ENCODE data around the gene MNAT1.
"Not testable (repeated sequence)": the region's sequence is repeated elsewhere in the genome, so short reads cannot be mapped to it uniquely, and the experiment has no call there.

The MNAT1 gene

GRCh38 chr14:60890636-60891035 lies 156.1 kb downstream of the MNAT1 start:
- DNase-seq: not testable (repeated sequence)

DNA sequence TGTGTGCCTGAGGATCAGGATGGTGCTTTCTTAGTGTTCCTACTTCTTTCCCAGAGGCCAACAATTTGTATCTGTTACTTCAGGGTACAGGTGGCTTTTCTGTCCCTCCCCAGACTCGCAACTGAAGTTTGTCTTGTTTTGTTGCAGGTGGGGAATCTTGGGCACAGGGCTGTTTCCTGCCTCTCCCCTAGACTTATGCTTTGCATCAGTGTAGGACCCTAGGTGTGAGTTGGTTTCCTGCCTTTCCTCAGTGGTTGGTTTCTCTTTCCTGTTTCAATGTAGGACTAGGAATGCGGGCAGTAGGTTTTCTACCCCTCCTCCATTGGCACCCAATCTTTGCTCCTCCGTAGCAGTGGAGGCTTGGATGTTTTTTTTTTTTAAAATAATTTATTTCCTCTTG lies 159.3 kb downstream of the MNAT1 start:
- DNase-seq: no peak

- DNase-seq: no peak
These were observed 169.8 kb downstream of the MNAT1 start for GRCh38 chr14:60904381-60904780.

DNA sequence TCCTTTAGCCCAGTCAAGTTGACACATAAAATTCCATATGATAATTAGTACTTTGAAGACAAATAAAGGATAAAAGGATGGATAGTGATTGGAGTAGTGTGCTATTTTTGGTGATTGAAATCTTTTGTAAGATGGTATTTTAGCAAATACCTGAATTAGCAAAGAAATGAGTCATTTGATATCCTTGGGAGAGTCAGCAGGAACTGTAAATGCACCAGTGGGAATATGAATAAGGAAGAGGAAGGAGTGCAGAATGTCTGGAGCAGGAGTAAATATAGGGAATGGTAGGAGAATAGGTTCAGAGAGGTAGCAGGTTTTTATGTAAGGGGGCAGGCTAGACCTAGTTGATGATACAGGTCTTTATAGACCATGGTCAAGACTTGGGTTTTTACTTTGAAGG lies 171.4 kb downstream of the MNAT1 start:
- no peak for DNase-seq

DNA sequence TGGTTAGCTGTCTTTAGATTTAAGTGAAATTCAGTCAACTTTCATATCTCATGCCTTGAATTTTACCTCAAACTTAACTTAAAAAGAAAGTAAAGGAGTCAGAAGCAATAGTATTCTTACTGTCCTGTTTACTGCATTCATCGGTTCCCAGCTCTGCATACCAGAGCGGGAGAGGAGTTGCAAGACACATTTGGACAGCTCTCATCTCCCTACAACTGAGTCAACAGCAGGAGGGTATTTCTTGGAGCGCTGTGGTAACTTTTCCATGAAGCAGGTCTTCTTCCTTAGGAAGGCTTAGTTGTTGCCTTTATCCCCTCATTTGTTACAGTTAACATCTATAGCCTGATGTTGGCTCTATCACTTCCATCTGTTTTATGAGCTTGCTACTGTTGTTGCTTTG lies 181.2 kb downstream of the MNAT1 start:
- no peak for DNase-seq

GRCh38 chr14:60922050-60922449 lies 187.5 kb downstream of the MNAT1 start:
- no peak for DNase-seq

DNA sequence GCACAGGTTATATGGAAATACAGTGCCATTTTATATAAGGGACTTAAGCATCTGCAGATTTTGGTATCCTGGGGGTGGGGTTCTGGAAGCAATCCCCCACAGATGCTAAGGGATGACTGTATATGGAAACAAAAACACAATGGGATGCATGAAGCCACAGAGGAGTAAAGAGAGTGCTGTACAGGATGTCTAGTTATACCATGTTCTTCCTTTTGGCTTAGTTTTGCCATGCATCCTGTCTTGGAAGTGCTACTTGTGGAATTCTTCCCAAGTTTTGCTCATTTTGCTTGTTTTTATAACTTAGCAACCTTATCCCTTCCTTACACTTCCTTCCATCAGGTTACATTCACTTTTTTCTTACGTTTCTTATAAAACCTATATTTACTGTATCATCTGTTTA lies 190.7 kb downstream of the MNAT1 start:
- DNase-seq: no peak

GRCh38 chr14:60926002-60926401 lies 191.4 kb downstream of the MNAT1 start:
- DNase-seq: no peak

- DNase-seq: no peak
These were observed 196.7 kb downstream of the MNAT1 start for GRCh38 chr14:60931218-60931617.

DNA sequence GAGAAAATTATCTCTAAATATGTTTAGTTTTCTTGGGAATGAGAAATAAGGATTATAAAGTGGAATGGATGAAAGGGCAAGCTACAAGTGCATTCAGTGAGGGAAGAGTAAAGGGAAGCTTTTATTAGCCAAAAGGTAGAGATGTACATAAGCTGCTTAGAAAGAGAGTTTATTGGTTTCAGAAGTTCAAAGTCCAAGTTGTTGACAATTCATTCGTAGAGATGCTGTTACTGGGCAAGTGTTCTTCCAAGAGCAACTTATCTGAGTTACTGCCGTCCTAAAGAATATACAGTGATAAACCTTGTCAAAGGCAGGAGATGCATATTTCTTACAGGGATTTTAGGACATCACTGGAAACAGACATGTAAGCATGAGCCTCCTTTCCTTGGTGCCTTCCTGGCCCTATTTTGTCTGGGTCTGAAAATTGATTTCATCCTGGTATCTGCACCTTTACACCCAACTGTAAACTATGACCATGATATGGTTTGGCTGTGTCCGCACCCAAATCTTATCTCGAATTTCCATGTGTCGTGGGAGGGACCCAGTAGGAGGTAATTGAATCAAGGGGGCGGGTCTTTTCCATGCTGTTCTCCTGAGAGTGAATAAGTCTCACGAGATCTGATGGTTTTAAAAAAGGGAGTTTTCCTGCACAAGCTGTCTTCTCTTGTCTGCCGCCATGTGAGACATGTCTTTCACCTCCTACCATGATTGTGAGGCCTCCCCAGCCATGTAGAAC lies 199.5 kb downstream of the MNAT1 start:
- DNase-seq: no peak

GRCh38 chr14:60935319-60935718 lies 200.8 kb downstream of the MNAT1 start:
- no peak for DNase-seq

DNA sequence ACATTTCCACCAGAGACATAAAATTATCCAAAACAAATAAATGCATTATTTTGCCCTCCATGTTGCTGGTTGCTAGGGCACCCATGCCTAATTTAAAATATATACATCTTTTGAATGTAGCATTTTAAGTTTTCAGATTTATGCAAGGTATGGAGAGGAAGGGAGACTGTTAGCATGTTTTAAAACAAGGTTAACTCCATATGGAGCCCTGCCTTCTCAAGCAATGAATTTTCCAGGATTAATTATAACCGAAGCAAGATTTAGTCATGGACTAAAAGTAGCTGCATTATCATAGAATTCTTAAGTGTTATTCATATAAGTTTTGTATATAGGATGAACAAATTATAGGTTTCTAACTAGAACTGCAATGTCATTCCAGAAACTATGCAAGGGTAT lies 209.1 kb downstream of the MNAT1 start:
- no peak for DNase-seq

- no peak for DNase-seq
These were observed 209.6 kb downstream of the MNAT1 start for GRCh38 chr14:60944204-60944603.

DNA sequence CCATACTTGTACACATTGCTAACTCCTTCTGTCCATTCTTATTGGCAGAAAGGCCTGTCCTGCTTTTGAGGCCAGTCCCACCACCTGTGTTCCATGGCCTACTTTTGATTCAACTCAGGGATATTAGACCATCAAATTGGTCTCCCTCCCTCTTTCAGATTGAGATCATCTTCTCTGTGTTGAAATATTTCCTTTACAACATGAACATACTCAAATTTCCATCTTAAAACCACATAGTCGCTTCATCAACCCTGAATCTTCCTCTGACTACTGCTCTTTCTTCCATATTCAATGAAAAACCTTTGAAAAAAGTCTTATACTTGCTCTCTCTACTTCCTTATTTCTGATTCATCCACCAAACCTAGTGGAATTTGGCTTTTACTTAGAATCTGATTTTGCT lies 211.4 kb downstream of the MNAT1 start:
- DNase-seq: no peak

GRCh38 chr14:60946773-60947172 lies 212.2 kb downstream of the MNAT1 start:
- DNase-seq: no peak

DNA sequence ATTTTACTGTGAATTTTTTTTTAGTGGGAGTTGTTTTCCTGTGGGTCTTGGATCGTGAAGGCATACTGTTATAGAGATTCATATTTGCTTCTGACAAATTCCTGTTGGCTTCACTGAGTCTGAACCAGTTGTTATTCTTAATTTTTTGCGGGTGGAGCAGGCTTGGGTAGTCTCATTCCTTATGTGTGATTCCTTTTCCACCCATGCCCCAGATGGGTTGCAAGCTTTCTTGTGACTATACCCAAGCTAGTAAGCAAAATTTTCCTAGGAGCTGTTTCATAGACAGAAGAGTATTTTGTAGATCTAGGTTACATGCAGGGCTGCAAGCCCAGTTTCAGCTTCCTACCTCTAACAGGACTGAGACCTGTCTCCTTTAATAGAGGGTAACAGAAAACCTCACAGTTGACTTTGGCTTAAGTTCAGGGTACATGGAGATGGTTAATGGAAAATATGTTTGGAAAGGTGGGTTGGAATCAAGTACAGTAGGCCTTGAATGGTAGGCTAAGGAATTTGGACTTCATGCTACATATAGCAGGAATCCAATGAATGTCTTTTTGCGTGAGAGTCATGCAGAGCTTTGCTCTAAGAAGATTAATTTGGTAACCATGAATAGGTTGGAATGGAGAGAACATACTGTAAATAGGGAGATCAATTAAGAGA lies 217.3 kb downstream of the MNAT1 start:
- DNase-seq: no peak

- DNase-seq: no peak
These were observed 221.6 kb downstream of the MNAT1 start for GRCh38 chr14:60956202-60956601.

- no peak for DNase-seq
These were observed 222.1 kb downstream of the MNAT1 start for GRCh38 chr14:60956632-60957031.

DNA sequence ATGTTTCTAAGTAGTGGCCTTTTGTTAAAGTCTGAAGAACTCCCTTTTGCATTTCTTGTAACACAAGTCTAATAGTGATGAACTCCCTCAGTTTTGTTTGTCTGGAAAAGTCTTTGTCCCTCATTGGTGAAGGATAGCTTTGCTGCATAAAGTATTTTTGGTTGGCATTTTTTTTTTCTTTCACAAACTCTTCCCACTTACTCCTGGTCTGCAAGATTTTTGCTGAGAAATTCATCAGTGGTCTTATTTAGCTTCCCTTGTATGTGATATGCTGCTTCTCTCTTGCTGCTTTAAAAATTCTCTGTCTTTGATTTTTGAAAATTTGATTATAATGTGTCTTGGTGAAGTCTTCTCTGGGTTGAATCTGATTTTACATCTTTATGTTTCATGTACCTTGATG lies 223.6 kb downstream of the MNAT1 start:
- no peak for DNase-seq

DNA sequence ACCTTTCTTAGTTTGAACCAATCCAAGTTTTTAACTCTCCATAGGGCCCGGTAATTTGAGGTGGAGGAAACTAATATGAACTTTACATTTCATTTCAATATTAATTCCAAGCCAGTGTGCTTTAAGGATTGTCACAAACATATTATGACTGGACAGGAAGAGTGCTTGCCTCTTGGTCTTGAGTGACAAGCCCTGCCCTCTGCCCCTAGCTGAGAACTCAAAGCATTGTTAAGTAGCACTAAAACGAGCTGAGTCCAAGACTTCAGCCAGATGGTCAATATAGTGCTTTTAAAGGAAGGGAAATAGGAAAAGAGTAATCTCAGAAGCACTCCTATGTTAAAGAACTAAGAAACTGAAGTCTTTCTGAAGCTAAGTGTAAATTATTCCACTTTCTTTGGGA lies 229.2 kb downstream of the MNAT1 start:
- DNase-seq: no peak

- DNase-seq: no peak
These were observed 230.3 kb downstream of the MNAT1 start for GRCh38 chr14:60964904-60965303.

DNA sequence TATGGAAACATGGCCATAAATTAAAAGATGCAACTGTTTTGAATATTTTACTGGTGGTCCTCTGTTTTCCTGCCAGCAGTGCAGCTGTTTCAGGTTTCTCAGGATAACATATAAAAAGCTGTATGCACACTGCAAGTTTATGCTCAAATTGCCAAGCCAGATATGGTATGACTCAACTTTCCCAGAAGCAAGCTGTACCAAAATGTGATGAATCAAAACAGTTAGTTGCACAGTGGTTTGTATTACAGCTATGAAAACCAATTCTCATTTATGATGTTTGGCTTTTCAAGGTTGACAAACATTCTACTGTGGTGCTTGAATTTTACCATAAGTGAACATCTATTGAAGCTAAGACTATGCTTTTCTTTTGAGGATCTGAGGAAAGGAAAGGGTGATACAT lies 230.8 kb downstream of the MNAT1 start:
- DNase-seq: no peak

DNA sequence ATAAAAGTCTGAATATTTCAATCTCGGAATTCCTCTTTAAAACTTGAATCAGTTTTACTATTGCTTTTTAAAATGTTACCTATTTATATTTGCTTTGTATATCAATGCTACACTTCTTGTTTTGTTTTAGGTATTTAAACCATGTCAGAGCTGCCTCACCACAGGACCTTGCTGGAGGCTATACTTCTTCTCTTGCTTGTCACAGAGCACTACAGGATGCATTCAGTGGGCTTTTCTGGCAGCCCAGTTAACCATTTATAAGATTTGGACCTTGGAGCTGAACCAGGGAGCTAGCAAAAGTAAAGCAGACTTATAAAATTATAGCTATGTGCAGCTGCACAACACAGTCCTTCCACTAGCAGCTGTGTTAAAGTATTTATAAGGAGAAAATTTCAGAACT lies 233.5 kb downstream of the MNAT1 start:
- no peak for DNase-seq

- DNase-seq: no peak
These were observed 234.1 kb downstream of the MNAT1 start for GRCh38 chr14:60968671-60969070.

DNA sequence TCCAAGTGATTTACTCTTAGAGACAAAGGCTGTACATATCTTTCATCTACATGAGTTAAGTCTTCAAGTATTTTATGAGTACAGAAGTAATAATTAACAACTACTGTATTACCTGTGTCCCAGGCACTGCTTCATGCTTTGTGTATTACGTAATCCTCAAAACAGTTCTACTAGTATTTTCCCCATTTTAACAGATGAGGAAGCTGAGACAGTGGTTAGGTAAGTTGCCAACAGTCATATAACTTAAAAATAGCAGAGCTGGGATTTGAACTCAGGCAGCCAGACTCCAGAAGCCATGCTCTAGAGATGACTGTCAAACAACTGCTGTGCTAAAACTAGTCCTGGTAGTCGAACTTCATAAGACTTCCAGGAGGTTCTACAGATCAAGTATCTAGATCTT lies 235.6 kb downstream of the MNAT1 start:
- DNase-seq: no peak

Data from GDM1 (cell line).